Spleen (tissue), 11 donors: Measurements from ENCODE around the gene ATP10A. TPM values are rescaled to one million over a fixed set of nuclear protein-coding genes. Genes with fewer than 3 reads are reported as not detected.

Experiments used
- DNase-seq: peaks from one replicate; pipeline ENCODE4 v3.0.0-alpha.2; 2020
- H3K27ac ChIP-seq, 8 donors: fragments of 200-600 bp; sonication (generic) in 7 of 8; 1 replicate in 4 of 8; 2 replicates in 4 of 8; pipeline versions ENCODE4 v1.5.0 to v1.8.0; 2016 to 2021; ENCODE audit warnings: inconsistent platforms in 4 of 8, mild to moderate bottlenecking in 4 of 8, moderate library complexity in 1 of 8
- H3K27me3 ChIP-seq, 7 donors: fragments of 200-600 bp; sonication (generic) in 6 of 7; replicated peaks in 1 of 7; 1 replicate in 4 of 7; 2 replicates in 3 of 7; pipeline versions ENCODE4 v1.5.0 to v1.8.0; 2016 to 2021; ENCODE audit warnings: inconsistent platforms in 3 of 7, mild to moderate bottlenecking in 1 of 7
- H3K36me3 ChIP-seq, 6 donors: fragments of 200-600 bp; sonication (generic) in 5 of 6; 1 replicate in 4 of 6; 2 replicates in 2 of 6; pipeline versions ENCODE4 v1.5.0 to v1.8.0; 2016 to 2021; ENCODE audit warnings: inconsistent platforms in 2 of 6
- H3K4me1 ChIP-seq, 6 donors: fragments of 200-600 bp; sonication (generic) in 5 of 6; 1 replicate in 3 of 6; 2 replicates in 3 of 6; pipeline versions ENCODE4 v1.5.0 to v1.8.0; 2016 to 2021; ENCODE audit warnings: inconsistent platforms in 3 of 6
- H3K4me3 ChIP-seq, 8 donors: fragments of 200-600 bp; sonication (generic) in 7 of 8; 1 replicate in 4 of 8; 2 replicates in 4 of 8; pipeline versions ENCODE4 v1.5.0 to v1.8.0; 2016 to 2021; ENCODE audit warnings: inconsistent platforms in 4 of 8, mild to moderate bottlenecking in 4 of 8, moderate library complexity in 2 of 8
- H3K9me3 ChIP-seq, 8 donors: fragments of 200-600 bp; sonication (generic) in 7 of 8; 1 replicate in 4 of 8; 2 replicates in 4 of 8; pipeline versions ENCODE4 v1.5.0 to v1.8.0; 2016 to 2021; ENCODE audit warnings: inconsistent platforms in 4 of 8
- POLR2A ChIP-seq, 3 donors: fragments of 450-650 bp; IDR thresholded peaks; one replicate each; pipeline ENCODE4 v1.5.1; 2017; ENCODE audit warnings: antibody characterized with exemption in 3 of 3, mild to moderate bottlenecking in 1 of 3
- POLR2AphosphoS5 ChIP-seq, 3 donors: sonication (generic); formaldehyde crosslinking; IDR thresholded peaks; one replicate each; pipeline ENCODE4 v1.5.1; 2017; ENCODE audit warnings: antibody characterized with exemption in 3 of 3
- WGBS, 5 donors: extraction: QIAGEN DNeasy Blood & Tissue Kit in 3 of 5; methylation state at CpG; one replicate each; pipeline versions ENCODE4 v1.1.5 to v1.1.7; 2013 to 2018; 5-methylcytosine and 5-hydroxymethylcytosine counted together
- intact Hi-C: fragments of 100-400 bp; cut with DNase I; formaldehyde crosslinking; loops from one replicate; pipeline ENCODE4 v1.15.0; 2023; ENCODE audit warnings: low total_unique reads
- polyA plus RNA-seq, 3 donors: library from polyadenylated mRNA; stranded (reverse); fragments of 200-250 nt; gene quantifications; one replicate each; pipeline ENCODE4 v1.2.1, GENCODE V29; 2013
- total RNA-seq, 7 donors: library from RNA; depleted of rRNA in 3 of 7; stranded (reverse); fragments of >200 nt in 3 of 7; fragmentation: NEBNext Ultra II Directional in 4 of 7; extraction: Animal tissue kit (Norgen Biotek cat#: 25700) in 4 of 7; gene quantifications; one replicate each; pipeline versions ENCODE4 v1.1.0 to v1.2.1, GENCODE V29; 2016 to 2021
- TF ChIP-seq, protein P1 (sequence below), 11 experiments: fragments of 200-600 bp in 7 of 11; fragments of 450-650 bp in 4 of 11; sonication (generic) in 4 of 11; IDR thresholded peaks in 8 of 11; conservative IDR thresholded peaks in 3 of 11; 1 replicate in 7 of 11; 2 replicates in 4 of 11; pipeline versions ENCODE4 v1.4.0 to v1.8.0; 2016 to 2021; ENCODE audit warnings: antibody characterized with exemption in 11 of 11, inconsistent platforms in 4 of 11, mild to moderate bottlenecking in 1 of 11
- donor health status: healthy with polysubstance abuse.
- donor health status: DM: no; HTN: no; CAD: no; lungs with moderate emphysema.
- donor health status: DM: no; HTN: no; CAD: no.
- donor health status: Bipolar disorder and iron deficiency.
- donor health status: healthy.
- donor health status: DM: no; HTN: no; CAD: no.
- donor health status: DM: yes; HTN: yes; CAD: no.

ATP10A gene
- total and polyA plus RNA-seq, 10 donors = 0.54 to 8.6 (median 2.7) TPM

DNA sequence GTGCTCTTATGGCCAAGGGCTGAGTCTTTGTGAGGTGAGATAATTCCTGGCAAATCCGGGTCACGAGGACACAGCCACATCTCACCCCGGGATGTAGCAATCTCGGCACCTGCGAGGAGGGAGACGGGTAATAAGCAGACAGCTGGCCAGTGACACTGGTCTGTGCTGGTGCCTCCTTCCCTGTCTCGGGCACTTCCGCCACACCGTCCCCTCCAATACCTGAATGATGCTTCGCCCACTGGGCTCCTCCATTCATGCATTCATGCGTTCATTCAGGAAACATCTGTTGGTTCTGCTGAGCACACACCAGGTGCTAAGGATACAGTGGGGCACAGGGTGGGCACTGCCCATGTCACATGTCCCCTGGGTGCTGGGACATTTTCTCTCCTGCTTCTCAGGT is 60.1 kb downstream of the ATP10A start:
- no peak overlapping the region for H3K27ac ChIP-seq
- H3K4me1 ChIP-seq = peaks cover 0 to 45% (median 0%) of the 10 kb centered on the region in 6 donors
- no peak overlapping the region for H3K4me3 ChIP-seq
- 74 to 83% (median 76%) methylated on average over 11 of the region's 11 CpGs for WGBS, 5 donors
- H3K36me3 ChIP-seq = no peaks in the 10 kb centered on the region
- TF ChIP-seq, protein P1, sequence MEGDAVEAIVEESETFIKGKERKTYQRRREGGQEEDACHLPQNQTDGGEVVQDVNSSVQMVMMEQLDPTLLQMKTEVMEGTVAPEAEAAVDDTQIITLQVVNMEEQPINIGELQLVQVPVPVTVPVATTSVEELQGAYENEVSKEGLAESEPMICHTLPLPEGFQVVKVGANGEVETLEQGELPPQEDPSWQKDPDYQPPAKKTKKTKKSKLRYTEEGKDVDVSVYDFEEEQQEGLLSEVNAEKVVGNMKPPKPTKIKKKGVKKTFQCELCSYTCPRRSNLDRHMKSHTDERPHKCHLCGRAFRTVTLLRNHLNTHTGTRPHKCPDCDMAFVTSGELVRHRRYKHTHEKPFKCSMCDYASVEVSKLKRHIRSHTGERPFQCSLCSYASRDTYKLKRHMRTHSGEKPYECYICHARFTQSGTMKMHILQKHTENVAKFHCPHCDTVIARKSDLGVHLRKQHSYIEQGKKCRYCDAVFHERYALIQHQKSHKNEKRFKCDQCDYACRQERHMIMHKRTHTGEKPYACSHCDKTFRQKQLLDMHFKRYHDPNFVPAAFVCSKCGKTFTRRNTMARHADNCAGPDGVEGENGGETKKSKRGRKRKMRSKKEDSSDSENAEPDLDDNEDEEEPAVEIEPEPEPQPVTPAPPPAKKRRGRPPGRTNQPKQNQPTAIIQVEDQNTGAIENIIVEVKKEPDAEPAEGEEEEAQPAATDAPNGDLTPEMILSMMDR (IDR thresholded peaks at IDR 0.05 in 8 of 11, conservative IDR thresholded peaks at IDR 0.05 in 3 of 11) = no peak
- TF ChIP-seq POLR2A (IDR thresholded peaks at IDR 0.05) (no peak), POLR2AphosphoS5 (IDR thresholded peaks at IDR 0.05) (peak in 1 of 3 donors; percentile 13)
- H3K27me3 ChIP-seq = peaks cover 0 to 31% (median 0%) of the 10 kb centered on the region in 7 donors
- intact Hi-C loops = no loop called here
- no peaks in the 10 kb centered on the region for H3K9me3 ChIP-seq
- DNase-seq = no peak

DNA sequence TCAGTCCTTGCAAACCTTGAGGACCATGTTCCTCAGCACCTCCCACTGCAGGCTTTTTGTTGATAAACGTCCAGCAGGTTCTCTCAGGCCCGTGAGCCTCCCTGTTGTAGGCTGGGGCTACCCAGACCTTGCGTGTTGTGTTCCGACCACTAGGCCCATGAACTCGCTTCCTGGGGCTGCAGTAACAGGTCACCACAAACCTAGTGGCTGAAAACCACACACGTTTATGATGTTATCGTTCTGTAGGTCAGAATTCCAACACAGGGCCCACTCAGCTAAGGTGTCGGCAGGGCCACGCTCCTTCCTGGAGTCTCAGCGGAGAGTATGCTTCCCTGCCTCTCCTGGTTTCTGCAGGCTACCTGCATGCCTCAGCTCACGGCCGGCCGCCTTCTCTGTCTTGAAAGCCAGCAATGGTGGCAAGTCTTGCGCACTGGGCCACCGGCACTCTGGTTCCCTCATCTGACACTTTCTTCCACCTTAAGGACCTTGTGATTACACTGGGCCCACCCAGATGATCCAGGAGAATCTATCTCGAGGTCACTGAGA is 60.8 kb downstream of the ATP10A start:
- 81 to 89% (median 86%) methylated on average over 15 to 16 of the region's 16 CpGs for WGBS, 5 donors

DNA sequence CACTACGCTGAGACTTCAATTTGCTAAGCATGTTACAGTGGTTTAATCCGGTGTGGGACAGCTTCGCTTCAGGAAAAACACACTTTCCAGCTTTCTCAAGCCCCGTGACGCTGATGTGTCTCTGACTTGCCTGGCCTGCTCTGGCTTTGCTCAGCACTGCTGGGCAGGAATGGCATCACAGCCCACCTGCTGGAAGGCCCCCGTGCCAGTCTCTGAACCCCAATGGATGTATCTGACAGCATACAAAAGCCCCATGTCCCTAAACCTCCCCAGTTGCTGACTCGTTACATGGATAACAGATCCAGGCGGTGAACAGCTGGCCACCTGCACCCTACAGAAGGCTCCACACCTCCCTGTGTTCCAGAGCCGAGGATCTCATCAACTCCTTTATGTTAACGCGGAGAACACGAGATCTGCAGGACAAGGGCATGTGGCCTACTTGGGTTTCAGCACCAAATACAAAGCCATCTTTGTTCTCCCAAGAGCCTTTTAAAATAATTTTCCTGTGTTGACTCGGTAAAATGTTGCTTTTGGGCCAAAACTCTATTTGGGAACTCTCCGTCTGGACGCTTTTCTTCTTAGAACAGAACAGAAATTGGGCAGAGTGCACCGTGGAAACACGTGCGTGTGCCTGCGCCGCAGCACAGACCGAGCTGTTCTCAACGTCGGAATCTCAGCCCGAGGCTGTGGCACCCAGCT is 61.4 kb downstream of the ATP10A start:
- Histone ChIP-seq H3K36me3 (no peaks in the 10 kb centered on the region), H3K4me3 (no peak overlapping the region), H3K9me3 (no peaks in the 10 kb centered on the region), H3K27me3 (peaks cover 0 to 34% (median 0%) of the 10 kb centered on the region in 7 donors), H3K4me1 (peaks cover 0 to 51% (median 0%) of the 10 kb centered on the region in 6 donors), H3K27ac (no peak overlapping the region)
- TF ChIP-seq POLR2A (IDR thresholded peaks at IDR 0.05) = no peak
- TF ChIP-seq, protein P1 (IDR thresholded peaks at IDR 0.05 in 8 of 11, conservative IDR thresholded peaks at IDR 0.05 in 3 of 11) = no peak
- no peak for TF ChIP-seq POLR2AphosphoS5 (IDR thresholded peaks at IDR 0.05)
- intact Hi-C loops = no loop called here
- no peak for DNase-seq
- WGBS, 5 donors = 80 to 85% (median 83%) methylated on average over 20 to 24 of the region's 24 CpGs

More for the DNA sequence above, 60.8 kb downstream of the ATP10A start:
- H3K4me1 ChIP-seq = peaks cover 0 to 51% (median 0%) of the 10 kb centered on the region in 6 donors
- no peak overlapping the region for H3K27ac ChIP-seq
- peaks cover 0 to 34% (median 0%) of the 10 kb centered on the region in 7 donors for H3K27me3 ChIP-seq
- H3K36me3 ChIP-seq = no peaks in the 10 kb centered on the region
- no peaks in the 10 kb centered on the region for H3K9me3 ChIP-seq
- DNase-seq = no peak
- no peak overlapping the region for H3K4me3 ChIP-seq
- intact Hi-C loops = no loop called here
- TF ChIP-seq, protein P1 (IDR thresholded peaks at IDR 0.05 in 8 of 11, conservative IDR thresholded peaks at IDR 0.05 in 3 of 11) = no peak

DNA sequence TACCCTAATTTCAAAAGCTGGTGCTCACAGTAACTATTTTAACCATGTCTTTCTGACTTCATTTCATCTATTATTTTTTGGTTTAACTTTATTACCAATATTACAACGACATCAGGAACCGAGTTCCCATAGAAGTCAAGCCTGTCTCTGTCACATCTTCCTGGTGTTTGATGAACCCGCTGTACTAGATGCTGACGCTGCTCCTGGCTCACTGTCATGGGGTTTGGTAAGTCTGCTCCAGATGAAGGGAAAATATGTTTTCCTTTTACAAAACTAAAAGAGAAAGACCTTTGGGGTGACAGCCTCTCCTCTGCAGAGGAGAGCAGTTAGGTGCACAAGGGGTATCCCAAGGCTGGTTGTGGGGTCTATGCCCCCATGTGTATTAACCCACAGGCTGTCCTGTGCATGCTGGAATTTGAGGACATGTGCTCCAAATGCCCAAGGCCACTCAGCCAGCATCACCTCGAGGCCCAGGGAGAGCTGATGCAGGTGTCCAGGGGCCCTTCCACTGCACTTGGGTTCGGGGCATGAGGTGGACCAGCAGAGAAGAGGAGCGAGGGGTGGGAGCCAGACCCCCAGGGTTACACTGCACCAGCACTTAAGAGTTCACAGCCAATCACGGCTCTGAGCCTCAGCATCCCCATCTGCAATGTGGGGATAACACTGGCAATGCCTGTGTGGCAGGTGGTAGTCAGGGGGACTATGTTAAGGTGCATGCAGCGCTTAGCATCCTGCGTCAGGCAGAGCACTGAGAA is 62.2 kb downstream of the ATP10A start:
- H3K36me3 ChIP-seq = no peaks in the 10 kb centered on the region
- no peak for DNase-seq
- 88 to 94% (median 91%) methylated on average over 9 to 10 of the region's 10 CpGs for WGBS, 5 donors
- H3K27ac ChIP-seq = no peak overlapping the region
- H3K9me3 ChIP-seq = no peaks in the 10 kb centered on the region
- intact Hi-C loops = no loop called here
- no peak overlapping the region for H3K4me3 ChIP-seq
- H3K27me3 ChIP-seq = peaks cover 0 to 34% (median 0%) of the 10 kb centered on the region in 7 donors
- TF ChIP-seq POLR2AphosphoS5 (IDR thresholded peaks at IDR 0.05) = no peak
- no peak for TF ChIP-seq POLR2A (IDR thresholded peaks at IDR 0.05)
- TF ChIP-seq, protein P1 (IDR thresholded peaks at IDR 0.05 in 8 of 11, conservative IDR thresholded peaks at IDR 0.05 in 3 of 11) = no peak
- H3K4me1 ChIP-seq = peaks cover 0 to 59% (median 0%) of the 10 kb centered on the region in 6 donors
